Astrocyte of the cerebellum (primary cell): ENCODE measurements around the gene AMBRA1.
A peak's percentile ranks its signal among the peaks of the same experiment; 100 is the strongest.

Experiments used
- DNase-seq: peaks from one replicate; pipeline ENCODE4 v3.0.0-alpha.2; 2011; ENCODE audit warnings: low read depth
- H3K4me3 ChIP-seq: 2 replicates; pipeline ENCODE4 v1.5.1; 2011; ENCODE audit warnings: mild to moderate bottlenecking, low read depth, low read length, moderate library complexity
- CTCF ChIP-seq: IDR thresholded peaks from 2 replicates; pipeline ENCODE4 v1.5.1; 2012; ENCODE audit warnings: low read length, low read depth, moderate library complexity, mild to moderate bottlenecking; ENCODE audit errors: missing control alignments
- in situ Hi-C: cut with HindIII; loops from 2 replicates; pipeline ENCODE4 v1.10.0; 2017; ENCODE audit warnings: low sequenced_read_pairs

The AMBRA1 gene

GRCh38 chr11:46367916-46368267 lies 225.9 kb downstream of the AMBRA1 start:
- in situ Hi-C loops = no loop called here
- TF ChIP-seq CTCF = no peak
- no peak for DNase-seq
- H3K4me3 ChIP-seq = no peak overlapping the region

- in situ Hi-C loops = no loop called here
- peak; percentile 78 for TF ChIP-seq CTCF
- H3K4me3 ChIP-seq = no peak overlapping the region
- DNase-seq = no peak
Measured at GRCh38 chr11:46367244-46367915, 226.4 kb downstream of the AMBRA1 start.

GRCh38 chr11:46366661-46367161 lies 227.1 kb downstream of the AMBRA1 start:
- H3K4me3 ChIP-seq = no peak overlapping the region
- no peak for DNase-seq
- no peak for TF ChIP-seq CTCF
- in situ Hi-C loops = no loop called here

GRCh38 chr11:46366260-46366659 lies 227.6 kb downstream of the AMBRA1 start:
- no peak for DNase-seq
- no peak for TF ChIP-seq CTCF
- no peak overlapping the region for H3K4me3 ChIP-seq
- in situ Hi-C loops = no loop called here

GRCh38 chr11:46364791-46365190 lies 229.0 kb downstream of the AMBRA1 start:
- no peak for TF ChIP-seq CTCF
- in situ Hi-C loops = no loop called here
- no peak overlapping the region for H3K4me3 ChIP-seq
- no peak for DNase-seq

- no peak for DNase-seq
- in situ Hi-C loops = no loop called here
- no peak for TF ChIP-seq CTCF
- H3K4me3 ChIP-seq = no peak overlapping the region
Measured at GRCh38 chr11:46364056-46364455, 229.8 kb downstream of the AMBRA1 start.
